GM18858 (cell line): ENCODE measurements around the gene GSTK1.
A peak's percentile ranks its signal among the peaks of the same experiment; 100 is the strongest.
"Not testable (repeated sequence)": the region's sequence is repeated elsewhere in the genome, so short reads cannot be mapped to it uniquely, and the experiment has no call there.

Source experiments
- ATAC-seq: cut with Tn5 transposase; IDR thresholded peaks from one replicate; pipeline ENCODE4 v1.9.1; 2021; ENCODE audit not compliant: unreplicated experiment

GSTK1 gene

GRCh38 chr7:143263266-143264195 is at the start of gene GSTK1:
Gene GSTK1 (plus strand): TSS chr7:143263441. CDS start chr7:143263514, 73 bp downstream.
- peak; percentile 92 for ATAC-seq

GRCh38 chr7:143213478-143213877 is 49.8 kb upstream of the GSTK1 start:
- ATAC-seq = not testable (repeated sequence)

GRCh38 chr7:143214789-143215679 is 48.2 kb upstream of the GSTK1 start:
- peak; percentile 89 for ATAC-seq

GRCh38 chr7:143216151-143216550 is 47.1 kb upstream of the GSTK1 start:
- ATAC-seq = no peak

GRCh38 chr7:143216686-143217085 is 46.6 kb upstream of the GSTK1 start:
- no peak for ATAC-seq

GRCh38 chr7:143217806-143218205 is 45.4 kb upstream of the GSTK1 start:
- no peak for ATAC-seq

- no peak for ATAC-seq
These were observed 42.0 kb upstream of the GSTK1 start for GRCh38 chr7:143221286-143221685.

- no peak for ATAC-seq
These were observed 41.5 kb upstream of the GSTK1 start, which contains the start of gene TAS2R40 for GRCh38 chr7:143221737-143222136. Gene TAS2R40 (plus strand): TSS chr7:143222037. CDS start chr7:143222079, 42 bp downstream.

GRCh38 chr7:143222782-143223181 is 40.5 kb upstream of the GSTK1 start:
- no peak for ATAC-seq

GRCh38 chr7:143223784-143224183 is 39.5 kb upstream of the GSTK1 start:
- no peak for ATAC-seq

GRCh38 chr7:143225047-143225446 is 38.2 kb upstream of the GSTK1 start:
- ATAC-seq = no peak

GRCh38 chr7:143227806-143228205 is 35.4 kb upstream of the GSTK1 start:
- no peak for ATAC-seq

- no peak for ATAC-seq
These were observed 34.0 kb upstream of the GSTK1 start for GRCh38 chr7:143229054-143229790.

- no peak for ATAC-seq
These were observed 32.4 kb upstream of the GSTK1 start for GRCh38 chr7:143230602-143231457.

- no peak for ATAC-seq
These were observed 29.3 kb upstream of the GSTK1 start for GRCh38 chr7:143233816-143234532.

- ATAC-seq = no peak
These were observed 28.7 kb upstream of the GSTK1 start for GRCh38 chr7:143234533-143234875.

GRCh38 chr7:143235561-143235960 is 27.7 kb upstream of the GSTK1 start:
- ATAC-seq = no peak

GRCh38 chr7:143236408-143236990 is 26.7 kb upstream of the GSTK1 start:
- no peak for ATAC-seq

GRCh38 chr7:143237366-143237765 is 25.9 kb upstream of the GSTK1 start:
- no peak for ATAC-seq
